GM12875 (cell line): Measurements from ENCODE around the gene PELI1.

Experiments used
- H3K4me3 ChIP-seq: one replicate; pipeline ENCODE4 v1.5.1; 2011; ENCODE audit warnings: low read depth, low read length, control low read depth
- TF ChIP-seq, protein P1 (sequence below): IDR thresholded peaks from 2 replicates; pipeline ENCODE4 v1.5.1; 2011; ENCODE audit warnings: low read depth, mild to moderate bottlenecking, control low read depth, inconsistent platforms, low read length, moderate library complexity, borderline replicate concordance; ENCODE audit not compliant: insufficient read depth

Gene PELI1

DNA sequence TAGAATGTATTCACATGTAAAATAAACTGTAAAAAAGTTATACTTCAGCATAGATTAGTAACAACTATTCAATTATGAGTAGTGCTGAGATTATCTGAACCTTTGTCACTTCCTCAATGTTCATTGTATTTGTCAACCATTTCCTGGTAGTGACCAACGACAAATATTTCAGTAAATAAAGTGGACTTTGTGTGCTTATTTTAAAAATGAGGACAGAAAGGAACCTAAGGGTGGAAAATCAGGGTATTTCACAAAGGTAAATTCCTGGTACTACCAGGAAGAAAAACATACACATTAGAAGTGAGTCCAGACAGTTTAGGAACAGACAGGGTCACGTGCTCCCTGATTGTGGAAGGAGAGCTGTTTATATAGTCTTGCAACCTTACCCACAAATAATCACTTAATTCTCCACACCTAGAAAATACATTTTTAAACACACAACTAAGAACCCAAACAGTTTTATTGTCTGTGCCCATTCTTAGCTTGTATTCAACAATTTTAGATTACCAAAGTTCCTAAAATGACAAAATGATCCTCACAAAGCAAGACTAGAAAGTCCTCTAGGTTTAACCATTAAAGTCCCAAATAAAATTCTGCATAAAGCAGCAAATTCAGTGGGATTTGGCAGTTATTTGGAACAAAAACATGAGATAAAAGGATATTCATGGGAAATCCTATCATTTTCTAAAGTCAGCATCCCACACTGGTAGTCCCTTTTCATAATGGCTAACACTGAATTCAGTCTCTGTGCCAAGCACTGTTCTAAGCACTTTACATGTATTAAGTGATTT is 28.2 kb downstream of the PELI1 start:
- H3K4me3 ChIP-seq: no peak overlapping the region
- TF ChIP-seq, protein P1, sequence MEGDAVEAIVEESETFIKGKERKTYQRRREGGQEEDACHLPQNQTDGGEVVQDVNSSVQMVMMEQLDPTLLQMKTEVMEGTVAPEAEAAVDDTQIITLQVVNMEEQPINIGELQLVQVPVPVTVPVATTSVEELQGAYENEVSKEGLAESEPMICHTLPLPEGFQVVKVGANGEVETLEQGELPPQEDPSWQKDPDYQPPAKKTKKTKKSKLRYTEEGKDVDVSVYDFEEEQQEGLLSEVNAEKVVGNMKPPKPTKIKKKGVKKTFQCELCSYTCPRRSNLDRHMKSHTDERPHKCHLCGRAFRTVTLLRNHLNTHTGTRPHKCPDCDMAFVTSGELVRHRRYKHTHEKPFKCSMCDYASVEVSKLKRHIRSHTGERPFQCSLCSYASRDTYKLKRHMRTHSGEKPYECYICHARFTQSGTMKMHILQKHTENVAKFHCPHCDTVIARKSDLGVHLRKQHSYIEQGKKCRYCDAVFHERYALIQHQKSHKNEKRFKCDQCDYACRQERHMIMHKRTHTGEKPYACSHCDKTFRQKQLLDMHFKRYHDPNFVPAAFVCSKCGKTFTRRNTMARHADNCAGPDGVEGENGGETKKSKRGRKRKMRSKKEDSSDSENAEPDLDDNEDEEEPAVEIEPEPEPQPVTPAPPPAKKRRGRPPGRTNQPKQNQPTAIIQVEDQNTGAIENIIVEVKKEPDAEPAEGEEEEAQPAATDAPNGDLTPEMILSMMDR: no peak

DNA sequence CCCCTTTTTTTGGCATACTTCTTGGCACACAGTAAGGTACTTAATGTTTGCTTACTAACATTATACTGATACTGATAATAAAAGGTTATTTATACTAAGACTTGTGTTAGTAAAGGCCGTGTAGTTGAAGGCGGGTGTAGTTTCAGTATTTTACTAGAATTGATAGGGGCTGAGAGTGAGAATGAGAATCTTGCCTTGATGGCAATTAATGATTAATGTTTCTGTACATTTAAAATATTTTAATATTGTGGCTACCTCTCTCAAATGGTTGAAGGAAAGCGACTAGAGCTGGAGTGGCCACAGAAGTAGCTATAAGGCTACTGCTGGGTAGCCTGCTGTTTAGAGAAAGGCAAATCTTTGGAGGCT is 29.3 kb downstream of the PELI1 start:
- no peak overlapping the region for H3K4me3 ChIP-seq
- TF ChIP-seq, protein P1: no peak

DNA sequence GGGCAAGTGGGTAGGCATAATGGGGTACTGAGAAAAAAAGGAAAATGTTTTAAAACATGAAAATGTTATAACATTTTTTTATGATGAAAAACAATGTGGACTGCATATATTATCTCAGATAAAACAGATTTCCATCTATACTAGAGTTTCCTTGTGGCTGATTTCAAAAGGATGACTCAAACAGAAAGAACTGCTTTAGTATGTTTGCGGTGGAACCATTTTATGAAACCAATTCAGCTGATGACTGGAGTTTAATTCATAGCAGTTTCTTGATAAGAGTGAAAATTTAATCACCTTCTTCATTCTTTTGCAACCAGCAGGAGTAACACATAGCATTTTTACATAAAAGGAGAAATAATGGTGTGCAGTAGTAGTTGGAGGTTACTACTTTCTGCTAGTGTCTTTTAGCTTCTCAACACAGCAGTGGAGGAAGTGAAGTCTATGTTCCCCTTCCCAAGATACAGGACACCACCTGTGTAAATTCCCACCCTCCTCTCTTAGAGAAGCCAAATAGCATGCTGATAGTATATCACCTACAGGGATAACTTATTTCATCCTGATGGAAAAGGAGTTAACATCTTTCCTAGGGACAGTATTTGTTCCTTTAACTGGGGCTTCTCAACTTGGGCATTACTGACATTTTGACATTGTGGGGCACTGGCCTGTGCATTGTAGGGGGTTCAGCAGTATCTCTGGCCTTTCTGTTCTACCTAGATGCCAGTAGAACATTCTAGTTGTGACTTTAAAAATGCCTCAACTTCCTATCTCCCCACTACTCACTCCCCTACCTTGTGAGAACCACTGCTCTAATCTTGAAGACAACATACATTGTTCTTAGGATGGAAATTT is 29.9 kb downstream of the PELI1 start:
- TF ChIP-seq, protein P1: no peak
- no peak overlapping the region for H3K4me3 ChIP-seq

DNA sequence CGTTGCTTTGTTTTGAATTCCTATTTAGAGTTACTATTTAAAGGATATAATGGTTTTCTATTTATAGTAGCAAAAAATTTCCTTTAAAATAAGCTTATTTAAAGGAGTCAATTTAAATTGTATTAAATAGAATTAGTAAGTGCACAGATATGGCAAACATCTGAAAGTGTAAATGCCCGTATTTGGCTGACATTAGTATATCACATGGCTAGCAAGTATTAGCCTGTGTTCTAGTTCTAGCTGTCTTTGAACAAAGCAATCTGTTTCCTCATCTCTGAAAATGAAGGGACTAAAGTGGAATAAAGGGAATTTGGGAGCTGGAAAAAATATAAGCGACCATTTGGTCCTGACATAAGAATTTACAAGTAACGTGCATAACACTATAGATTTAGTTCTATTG is 32.2 kb downstream of the PELI1 start:
- TF ChIP-seq, protein P1: no peak
- no peak overlapping the region for H3K4me3 ChIP-seq

DNA sequence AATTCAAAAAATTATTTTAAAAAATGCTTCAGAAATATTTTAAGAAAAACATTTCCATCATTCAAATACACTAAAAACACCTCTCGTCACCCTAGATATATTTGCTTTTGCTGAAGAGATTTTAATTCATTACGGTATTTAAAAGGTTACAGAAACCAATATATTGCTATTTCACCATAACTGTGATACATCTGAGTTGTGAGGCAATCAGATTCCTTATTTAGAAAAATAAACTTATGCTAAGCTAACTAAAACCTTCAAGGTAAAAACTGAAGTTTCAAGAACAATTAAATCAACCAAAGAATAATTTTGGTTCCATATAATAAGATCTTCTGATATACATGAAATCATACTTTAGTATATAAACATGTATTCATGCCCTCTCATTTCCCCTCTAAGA is 32.8 kb downstream of the PELI1 start:
- TF ChIP-seq, protein P1: no peak
- H3K4me3 ChIP-seq: no peak overlapping the region

DNA sequence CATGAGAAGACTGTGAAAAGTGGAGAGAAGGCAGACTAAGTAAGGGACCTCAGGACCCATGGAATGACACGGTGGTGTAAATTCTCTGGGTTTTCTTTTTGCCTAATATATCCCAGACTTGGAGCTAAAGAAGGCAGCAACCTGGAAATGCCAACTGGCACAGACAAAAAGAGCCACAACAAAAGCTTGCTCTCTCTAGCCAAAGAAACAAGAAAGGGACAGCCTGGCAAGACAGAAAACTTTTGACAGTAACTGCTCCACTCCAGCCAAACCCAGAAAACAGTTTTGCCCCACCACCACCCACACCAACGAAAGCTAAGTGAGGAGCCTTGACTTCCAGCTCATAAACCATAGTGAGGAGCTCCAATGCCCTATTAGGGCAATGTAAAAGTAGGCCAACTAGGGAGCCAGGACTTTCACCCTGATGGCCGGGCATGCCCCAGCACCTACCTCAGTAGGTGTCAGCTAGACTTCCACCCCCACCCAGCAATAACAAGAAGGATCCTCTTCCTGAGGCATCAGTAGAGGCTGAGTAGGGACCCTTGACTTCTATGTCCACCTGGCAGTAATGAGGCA is 35.5 kb downstream of the PELI1 start:
- no peak overlapping the region for H3K4me3 ChIP-seq
- TF ChIP-seq, protein P1: no peak
